ENCODE results near the gene DFFA. TPM values are rescaled to one million over a fixed set of nuclear protein-coding genes. Genes with fewer than 3 reads are reported as not detected.
"Not testable (repeated sequence)": the region's sequence is repeated elsewhere in the genome, so short reads cannot be mapped to it uniquely, and the experiment has no call there.

DFFA gene
- total and polyA plus RNA-seq, 2 donors (not counting 1 experiment from before 2014, with no cell fraction given) = 27.8 to 33.5 TPM

GRCh38 chr1:10421637-10422036, 50.7 kb downstream of the DFFA start:
- no peak overlapping the region for H3K27ac ChIP-seq (ENCODE audit: insufficient read depth, low read length)
- no peak overlapping the region for H3K4me2 ChIP-seq (ENCODE audit: extremely low read depth, insufficient read depth, low read length)
- H4K20me1 ChIP-seq (ENCODE audit: control insufficient read depth, extremely low read depth, insufficient read depth, low read length) = no peaks in the 10 kb centered on the region
- no peak overlapping the region for H3K4me3 ChIP-seq (replicated peaks in 1 of 4; ENCODE audit: control extremely low read depth in 1 of 4, insufficient read depth in 1 of 4, low read depth in 3 of 4, low read length in 4 of 4)
- no peak overlapping the region for H3K9ac ChIP-seq (ENCODE audit: insufficient read depth, low read length)
- no peaks in the 10 kb centered on the region for H3K4me1 ChIP-seq (ENCODE audit: control insufficient read depth, extremely low read depth, insufficient read depth, low read length)
- TF ChIP-seq EZH2 (IDR thresholded peaks at IDR 0.05; ENCODE audit: low read length, missing control alignments) (no peak), CTCF (conservative IDR thresholded peaks at IDR 0.05 in 1 of 2, IDR thresholded peaks at IDR 0.05 in 1 of 2; ENCODE audit: low read depth in 1 of 2, low read length in 2 of 2) (no peak)
- peaks cover 11% of the 10 kb centered on the region for H3K36me3 ChIP-seq (ENCODE audit: control insufficient read depth, insufficient read depth, low read length)
- no peaks in the 10 kb centered on the region for H3K27me3 ChIP-seq (ENCODE audit: control insufficient read depth, insufficient read depth, low read length)
- H3K9me3 ChIP-seq (ENCODE audit: control insufficient read depth, insufficient read depth, low read depth, low read length) = no peaks in the 10 kb centered on the region
- no peak for DNase-seq (ENCODE audit: low read depth in 2 of 2)
- H2AFZ ChIP-seq (ENCODE audit: low read length) = no peak overlapping the region
- H3K79me2 ChIP-seq (ENCODE audit: control insufficient read depth, insufficient read depth, low read length) = no peaks in the 10 kb centered on the region

- Histone ChIP-seq H3K27me3 (ENCODE audit: control insufficient read depth, insufficient read depth, low read length) (no peaks in the 10 kb centered on the region), H2AFZ (ENCODE audit: low read length) (no peak overlapping the region), H3K9me3 (ENCODE audit: control insufficient read depth, insufficient read depth, low read depth, low read length) (no peaks in the 10 kb centered on the region), H3K4me1 (ENCODE audit: control insufficient read depth, extremely low read depth, insufficient read depth, low read length) (no peaks in the 10 kb centered on the region), H3K9ac (ENCODE audit: insufficient read depth, low read length) (no peak overlapping the region), H3K4me3 (replicated peaks in 1 of 4; ENCODE audit: control extremely low read depth in 1 of 4, insufficient read depth in 1 of 4, low read depth in 3 of 4, low read length in 4 of 4) (no peak overlapping the region), H3K36me3 (ENCODE audit: control insufficient read depth, insufficient read depth, low read length) (peaks cover 11% of the 10 kb centered on the region), H3K27ac (ENCODE audit: insufficient read depth, low read length) (no peak overlapping the region), H3K4me2 (ENCODE audit: extremely low read depth, insufficient read depth, low read length) (no peak overlapping the region), H3K79me2 (ENCODE audit: control insufficient read depth, insufficient read depth, low read length) (no peaks in the 10 kb centered on the region), H4K20me1 (ENCODE audit: control insufficient read depth, extremely low read depth, insufficient read depth, low read length) (no peaks in the 10 kb centered on the region)
- TF ChIP-seq CTCF (conservative IDR thresholded peaks at IDR 0.05 in 1 of 2, IDR thresholded peaks at IDR 0.05 in 1 of 2; ENCODE audit: low read depth in 1 of 2, low read length in 2 of 2) (no peak), EZH2 (IDR thresholded peaks at IDR 0.05; ENCODE audit: low read length, missing control alignments) (no peak)
- no peak for DNase-seq (ENCODE audit: low read depth in 2 of 2)
Measured at GRCh38 chr1:10419351-10419750, 53.0 kb downstream of the DFFA start.

GRCh38 chr1:10418741-10419140, 53.6 kb downstream of the DFFA start:
- not testable (repeated sequence) for H3K4me1 ChIP-seq (ENCODE audit: control insufficient read depth, extremely low read depth, insufficient read depth, low read length); H3K4me2 ChIP-seq (ENCODE audit: extremely low read depth, insufficient read depth, low read length); DNase-seq (ENCODE audit: low read depth in 2 of 2); H2AFZ ChIP-seq (ENCODE audit: low read length); H3K27me3 ChIP-seq (ENCODE audit: control insufficient read depth, insufficient read depth, low read length); H3K4me3 ChIP-seq (replicated peaks in 1 of 4; ENCODE audit: control extremely low read depth in 1 of 4, insufficient read depth in 1 of 4, low read depth in 3 of 4, low read length in 4 of 4); H3K9ac ChIP-seq (ENCODE audit: insufficient read depth, low read length); H3K9me3 ChIP-seq (ENCODE audit: control insufficient read depth, insufficient read depth, low read depth, low read length); H3K27ac ChIP-seq (ENCODE audit: insufficient read depth, low read length); H4K20me1 ChIP-seq (ENCODE audit: control insufficient read depth, extremely low read depth, insufficient read depth, low read length); H3K79me2 ChIP-seq (ENCODE audit: control insufficient read depth, insufficient read depth, low read length)
- H3K36me3 ChIP-seq (ENCODE audit: control insufficient read depth, insufficient read depth, low read length) = peaks cover 11% of the 10 kb centered on the region

- DNase-seq (ENCODE audit: low read depth in 2 of 2); H3K79me2 ChIP-seq (ENCODE audit: control insufficient read depth, insufficient read depth, low read length); H3K9ac ChIP-seq (ENCODE audit: insufficient read depth, low read length); H2AFZ ChIP-seq (ENCODE audit: low read length); H3K9me3 ChIP-seq (ENCODE audit: control insufficient read depth, insufficient read depth, low read depth, low read length); H3K4me2 ChIP-seq (ENCODE audit: extremely low read depth, insufficient read depth, low read length); H4K20me1 ChIP-seq (ENCODE audit: control insufficient read depth, extremely low read depth, insufficient read depth, low read length); H3K4me3 ChIP-seq (replicated peaks in 1 of 4; ENCODE audit: control extremely low read depth in 1 of 4, insufficient read depth in 1 of 4, low read depth in 3 of 4, low read length in 4 of 4); H3K27me3 ChIP-seq (ENCODE audit: control insufficient read depth, insufficient read depth, low read length); H3K4me1 ChIP-seq (ENCODE audit: control insufficient read depth, extremely low read depth, insufficient read depth, low read length): not testable (repeated sequence)
- Histone ChIP-seq H3K36me3 (ENCODE audit: control insufficient read depth, insufficient read depth, low read length) (peaks cover 21% of the 10 kb centered on the region), H3K27ac (ENCODE audit: insufficient read depth, low read length) (peak overlapping the region; percentile 23)
Measured at GRCh38 chr1:10415967-10416366, 56.4 kb downstream of the DFFA start.
